Measurements from ENCODE around the gene MBP. TPM values are rescaled to one million over a fixed set of nuclear protein-coding genes. Genes with fewer than 3 reads are reported as not detected.
A peak's percentile ranks its signal among the peaks of the same experiment; 100 is the strongest.

Gene MBP
- total and polyA plus RNA-seq, 8 donors, result 6.3 to 33.5 (median 20.7) TPM

DNA sequence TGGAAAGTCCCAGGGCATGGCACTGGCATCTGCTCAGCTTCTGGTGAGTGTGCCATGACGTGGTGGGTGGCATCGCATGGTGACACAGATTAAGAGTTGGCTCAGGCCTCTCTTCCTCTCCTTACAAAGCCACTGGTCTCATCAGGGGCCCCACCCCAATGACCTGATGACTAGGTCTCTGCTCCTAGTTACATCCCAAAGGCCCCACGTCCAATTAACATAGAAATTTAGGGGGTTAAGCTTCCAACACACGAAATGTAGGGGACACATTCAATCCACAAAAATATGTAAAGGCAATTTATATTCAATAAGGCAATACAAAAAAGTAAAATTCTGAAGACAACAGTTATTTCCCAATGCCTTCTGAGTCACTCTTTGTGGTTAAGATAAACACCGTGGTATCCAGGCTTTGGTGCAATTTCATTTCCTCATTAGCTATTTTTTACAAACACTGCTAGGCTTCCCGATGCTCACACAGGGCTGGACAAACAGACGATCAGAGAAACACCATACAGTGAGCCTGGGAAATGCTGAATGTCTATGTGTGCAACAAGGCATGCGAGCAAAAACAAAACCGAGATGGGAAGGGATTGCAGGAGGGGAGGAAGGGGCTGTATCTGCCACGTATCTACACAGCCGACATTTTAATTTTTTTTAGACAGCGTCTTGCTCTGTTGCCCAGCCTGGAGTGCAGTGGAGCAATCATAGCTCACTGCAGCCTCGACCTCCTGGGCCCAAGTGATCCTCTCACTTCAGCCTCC is 67.2 kb downstream of the MBP start:
- Histone ChIP-seq H3K27ac (peak overlapping the region in 2 of 4 donors; percentile 69 to 81), H3K36me3 (peaks cover 0 to 6% (median 0%) of the 10 kb centered on the region in 3 donors), H3K27me3 (no peaks in the 10 kb centered on the region), H3K9me3 (no peaks in the 10 kb centered on the region), H3K4me1 (peaks cover 0 to 42% (median 12%) of the 10 kb centered on the region in 3 donors), H3K4me3 (no peak overlapping the region)
- FAIRE-seq (no peak), ATAC-seq (peak in 3 of 4 donors; percentile 46 to 65 (median 59)), DNase-seq (peak in 1 of 6 donors; percentile 63)
- intact Hi-C loops (cut with DNase I), result no loop called here
- 84 to 85% methylated on average over 13 of the region's 13 CpGs for WGBS, 2 donors
- TF ChIP-seq, protein P1, sequence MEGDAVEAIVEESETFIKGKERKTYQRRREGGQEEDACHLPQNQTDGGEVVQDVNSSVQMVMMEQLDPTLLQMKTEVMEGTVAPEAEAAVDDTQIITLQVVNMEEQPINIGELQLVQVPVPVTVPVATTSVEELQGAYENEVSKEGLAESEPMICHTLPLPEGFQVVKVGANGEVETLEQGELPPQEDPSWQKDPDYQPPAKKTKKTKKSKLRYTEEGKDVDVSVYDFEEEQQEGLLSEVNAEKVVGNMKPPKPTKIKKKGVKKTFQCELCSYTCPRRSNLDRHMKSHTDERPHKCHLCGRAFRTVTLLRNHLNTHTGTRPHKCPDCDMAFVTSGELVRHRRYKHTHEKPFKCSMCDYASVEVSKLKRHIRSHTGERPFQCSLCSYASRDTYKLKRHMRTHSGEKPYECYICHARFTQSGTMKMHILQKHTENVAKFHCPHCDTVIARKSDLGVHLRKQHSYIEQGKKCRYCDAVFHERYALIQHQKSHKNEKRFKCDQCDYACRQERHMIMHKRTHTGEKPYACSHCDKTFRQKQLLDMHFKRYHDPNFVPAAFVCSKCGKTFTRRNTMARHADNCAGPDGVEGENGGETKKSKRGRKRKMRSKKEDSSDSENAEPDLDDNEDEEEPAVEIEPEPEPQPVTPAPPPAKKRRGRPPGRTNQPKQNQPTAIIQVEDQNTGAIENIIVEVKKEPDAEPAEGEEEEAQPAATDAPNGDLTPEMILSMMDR (IDR thresholded peaks at IDR 0.05), result no peak

DNA sequence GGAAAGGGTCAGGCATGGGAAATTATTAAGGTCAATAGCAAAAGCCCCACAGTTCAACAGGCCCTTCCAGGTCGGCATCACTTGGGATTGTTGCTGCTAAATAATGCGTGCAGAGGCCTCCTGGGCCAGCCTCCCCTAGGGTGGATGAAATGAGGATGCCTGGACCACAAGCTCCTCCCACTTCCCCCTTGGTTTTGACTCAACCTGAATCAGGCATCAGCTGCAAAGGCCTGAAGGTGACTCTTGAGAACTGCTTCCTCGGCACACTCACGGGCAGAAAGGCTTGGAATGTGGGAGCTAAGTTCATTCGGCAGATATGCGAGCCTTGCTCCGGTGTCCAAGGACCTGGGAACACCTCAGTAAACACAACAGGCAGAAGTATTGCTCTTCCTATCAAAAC is 69.3 kb downstream of the MBP start:
- Histone ChIP-seq H3K4me3 (no peak overlapping the region), H3K27me3 (no peaks in the 10 kb centered on the region), H3K9me3 (no peaks in the 10 kb centered on the region), H3K36me3 (peaks cover 0 to 6% (median 0%) of the 10 kb centered on the region in 3 donors), H3K27ac (peak overlapping the region in 1 of 4 donors; percentile 58), H3K4me1 (peaks cover 0 to 35% (median 8%) of the 10 kb centered on the region in 3 donors)
- TF ChIP-seq, protein P1 (IDR thresholded peaks at IDR 0.05), result no peak
- DNase-seq, result peak in 1 of 6 donors; percentile 31
- no peak for FAIRE-seq
- WGBS, 2 donors, result 92 to 95% methylated on average over 7 of the region's 7 CpGs
- peak in 1 of 4 donors; percentile 8 for ATAC-seq
- intact Hi-C loops (cut with DNase I), result no loop called here

DNA sequence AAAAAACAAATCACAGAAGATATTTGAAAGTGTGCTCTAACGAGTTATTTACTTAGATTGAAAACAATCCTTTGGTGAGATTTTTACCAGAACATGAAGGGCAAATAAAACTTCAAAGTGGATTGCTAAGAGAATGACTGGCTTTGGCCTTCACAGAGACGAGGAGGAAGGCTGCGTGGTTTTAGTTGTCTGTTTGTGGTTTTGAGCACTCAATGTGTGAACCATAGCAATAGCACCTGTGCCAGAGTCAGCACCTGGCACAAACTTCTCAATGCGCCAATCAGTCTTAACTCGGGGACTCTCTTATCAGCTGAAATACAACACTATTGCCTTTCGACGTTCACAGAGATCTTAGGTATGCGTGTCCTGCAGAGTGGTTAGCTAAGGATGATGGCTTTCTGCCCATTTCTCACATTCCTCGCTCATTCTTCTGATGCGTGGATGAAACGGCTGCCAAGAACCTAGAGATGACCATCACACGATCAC is 70.0 kb downstream of the MBP start:
- ATAC-seq (peak in 3 of 4 donors; percentile 29 to 57 (median 52)), DNase-seq (peak in 1 of 6 donors; percentile 15), FAIRE-seq (no peak)
- peaks cover 0 to 6% (median 0%) of the 10 kb centered on the region in 3 donors for H3K36me3 ChIP-seq
- TF ChIP-seq, protein P1 (IDR thresholded peaks at IDR 0.05), result no peak
- peak overlapping the region in 2 of 4 donors; percentile 51 to 58 for H3K27ac ChIP-seq
- no peaks in the 10 kb centered on the region for H3K9me3 ChIP-seq
- peaks cover 0 to 33% (median 8%) of the 10 kb centered on the region in 3 donors for H3K4me1 ChIP-seq
- WGBS, 2 donors, result 42 to 46% methylated on average over 12 of the region's 12 CpGs
- no peaks in the 10 kb centered on the region for H3K27me3 ChIP-seq
- intact Hi-C loops (cut with DNase I), result no loop called here
- no peak overlapping the region for H3K4me3 ChIP-seq

DNA sequence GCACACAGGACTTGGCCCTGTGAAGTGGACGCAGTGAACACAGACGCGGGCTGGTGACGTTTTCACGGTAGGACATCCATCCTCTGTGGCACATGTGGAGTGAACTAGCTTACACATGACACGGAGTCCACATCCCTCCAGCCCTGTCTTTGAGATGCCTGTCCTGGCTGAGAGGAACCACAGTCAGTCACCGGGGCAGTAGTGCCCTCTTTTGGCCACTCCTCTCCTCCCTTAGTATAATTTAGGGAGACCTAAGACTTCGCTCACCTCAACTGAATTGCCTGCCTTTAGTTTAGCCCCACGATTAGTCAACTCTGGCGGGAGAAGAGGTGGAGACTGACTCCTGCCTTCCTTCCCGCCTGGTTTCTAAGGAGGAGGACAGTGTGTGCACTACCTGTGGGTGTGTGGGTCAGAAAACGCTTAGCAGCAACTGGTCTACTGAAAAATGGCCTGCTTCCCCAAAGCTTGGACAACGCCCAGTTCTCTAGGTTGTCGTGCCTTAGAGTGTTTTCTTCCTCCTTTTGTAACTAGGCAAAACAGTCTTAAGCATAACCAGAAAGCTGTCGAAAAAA is 70.6 kb downstream of the MBP start:
- Histone ChIP-seq H3K27me3 (no peaks in the 10 kb centered on the region), H3K9me3 (no peaks in the 10 kb centered on the region), H3K4me3 (no peak overlapping the region), H3K36me3 (peaks cover 0 to 6% (median 0%) of the 10 kb centered on the region in 3 donors), H3K27ac (peak overlapping the region in 2 of 4 donors; percentile 51 to 58), H3K4me1 (peaks cover 0 to 30% (median 8%) of the 10 kb centered on the region in 3 donors)
- 78 to 86% methylated on average over 15 of the region's 15 CpGs for WGBS, 2 donors
- peak in 3 of 4 donors; percentile 22 to 31 (median 30) for ATAC-seq
- peak in 1 of 6 donors; percentile 29 for DNase-seq
- no peak for FAIRE-seq
- TF ChIP-seq, protein P1 (IDR thresholded peaks at IDR 0.05), result no peak
- intact Hi-C loops (cut with DNase I), result no loop called here
